ENCODE results near the gene PTPRK. TPM values are rescaled to one million over a fixed set of nuclear protein-coding genes. Genes with fewer than 3 reads are reported as not detected.

PTPRK gene
- total and polyA plus RNA-seq, 2 of the 8 experiments (the other 6 are each of a cell fraction or from before 2014, with no cell fraction given), result 11.4 to 47.3 TPM

DNA sequence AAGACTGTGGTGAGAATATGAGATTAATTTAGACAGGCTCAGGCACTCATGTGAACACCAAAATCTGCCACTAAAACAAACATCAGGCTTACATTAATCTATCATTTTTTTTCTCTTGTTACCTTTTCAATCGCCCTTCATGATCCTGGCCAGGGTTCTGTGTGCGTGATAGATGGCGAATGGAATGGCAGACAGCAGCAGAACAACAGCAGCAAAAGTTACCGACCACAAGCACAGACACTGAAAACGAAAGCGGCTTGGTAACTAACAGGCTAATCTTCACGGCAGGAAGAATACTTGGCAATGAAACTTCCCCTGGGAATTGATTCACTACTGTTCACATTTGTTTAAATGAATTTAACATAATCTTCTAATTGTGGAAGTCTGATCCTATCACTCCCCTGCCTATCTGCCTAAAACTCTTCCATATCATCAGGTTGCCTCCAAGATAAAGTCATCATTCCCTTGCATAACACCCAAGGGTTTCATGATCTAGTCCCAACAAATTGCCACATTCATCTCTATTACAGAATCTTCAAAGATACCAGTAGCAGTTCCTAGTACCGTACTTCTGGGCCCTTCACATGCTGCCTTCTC, 28.7 kb downstream of the PTPRK start:
- no peak overlapping the region; the same call in 1 of the 2 replicates for H2AK5ac ChIP-seq (ENCODE audit: low read depth, low read length)
- ChIA-PET POLR2A (ENCODE audit: partially characterized antibody) (interaction anchor here (2.1 kb wide), 1 partner anchor 28 kb away, joined by 4 read pairs; the partner anchor contains the start of gene PTPRK), CTCF (ENCODE audit: partially characterized antibody) (no interaction called here)
- no peak overlapping the region for H2BK15ac ChIP-seq (ENCODE audit: low read length)
- no peak overlapping the region for H3K4me3 ChIP-seq (ENCODE audit: extremely low read depth in 1 of 4, insufficient read depth in 2 of 4, low read depth in 3 of 4, low read length in 4 of 4)
- H3K9me3 ChIP-seq (ENCODE audit: insufficient read depth in 2 of 2, low read depth in 1 of 2, low read length in 1 of 2), result no peaks in the 10 kb centered on the region
- no peak overlapping the region for H3K27ac ChIP-seq (ENCODE audit: low read depth, low read length)
- no peak overlapping the region for H3K14ac ChIP-seq (ENCODE audit: insufficient read length)
- H3K36me3 ChIP-seq (ENCODE audit: control insufficient read depth in 2 of 4, insufficient read depth in 4 of 4, low read length in 3 of 4), result no peaks in the 10 kb centered on the region; a peak in 2 of 8 replicates
- FAIRE-seq (peak; percentile 69), DNase-seq (ENCODE audit: low read depth in 1 of 2, low spot score in 2 of 2) (no peak)
- H2BK5ac ChIP-seq (ENCODE audit: low read depth, low read length), result no peak overlapping the region
- peaks cover 16 to 17% of the 10 kb centered on the region in 2 experiments for H4K20me1 ChIP-seq (replicated peaks in 1 of 2; ENCODE audit: control insufficient read depth in 1 of 2, insufficient read depth in 2 of 2, low read length in 2 of 2)
- no peak overlapping the region for H3K56ac ChIP-seq (replicated peaks; ENCODE audit: insufficient read length, low read depth, low read length)
- no peak overlapping the region for H4K91ac ChIP-seq (replicated peaks; ENCODE audit: insufficient read length, low read length)
- H2BK20ac ChIP-seq (ENCODE audit: low read length), result no peak overlapping the region
- H3K4me2 ChIP-seq (ENCODE audit: insufficient read depth in 1 of 2, low read depth in 2 of 2, low read length in 2 of 2), result peak overlapping the region in 1 of 2 experiments; percentile 0; a peak in 1 of 4 replicates
- peak overlapping the region; percentile 68; the same call in 1 of the 2 replicates for H2BK12ac ChIP-seq (ENCODE audit: low read depth, low read length)
- H3K18ac ChIP-seq (ENCODE audit: extremely low read depth, low read length), result no peak overlapping the region
- H3K4me1 ChIP-seq (replicated peaks in 1 of 4; ENCODE audit: control insufficient read depth in 3 of 4, insufficient read depth in 4 of 4, low read length in 3 of 4), result peaks cover 0 to 16% (median 8%) of the 10 kb centered on the region in 4 experiments; a peak in 4 of 7 replicates
- no peak overlapping the region for H2BK120ac ChIP-seq (replicated peaks; ENCODE audit: low read depth, low read length)
- no peaks in the 10 kb centered on the region; a peak in 2 of 7 replicates for H3K27me3 ChIP-seq (replicated peaks in 1 of 4; ENCODE audit: control insufficient read depth in 3 of 4, extremely low read depth in 1 of 4, insufficient read depth in 3 of 4, low read length in 3 of 4)
- H2AFZ ChIP-seq (ENCODE audit: low read length), result no peak overlapping the region
- peaks cover 0 to 64% of the 10 kb centered on the region in 2 experiments; a peak in 2 of 4 replicates for H3K79me2 ChIP-seq (ENCODE audit: control insufficient read depth in 1 of 2, insufficient read depth in 2 of 2, low read length in 2 of 2)
- H3K79me1 ChIP-seq (ENCODE audit: low read depth, low read length), result peaks cover 2% of the 10 kb centered on the region; the same call in 1 of the 2 replicates
- no peaks in the 10 kb centered on the region for H3K23me2 ChIP-seq (ENCODE audit: low read depth, low read length)
- no peak overlapping the region for H4K5ac ChIP-seq (ENCODE audit: insufficient read length, low read depth, low read length)
- H3K23ac ChIP-seq (ENCODE audit: insufficient read length), result no peak overlapping the region
- no peak overlapping the region for H3K4ac ChIP-seq (replicated peaks; ENCODE audit: insufficient read length, low read depth, low read length)
- no peak overlapping the region for H3K9ac ChIP-seq (replicated peaks in 1 of 4; ENCODE audit: extremely low read depth in 1 of 4, low read depth in 3 of 4, low read length in 3 of 4)
- no peak overlapping the region; the same call in 1 of the 2 replicates for H4K8ac ChIP-seq (ENCODE audit: extremely low read depth, insufficient read depth, low read length)
- 78% methylated on average over 8 of the region's 8 CpGs; no CpG with 5 or more reads in 1 of the 2 experiments for WGBS, 2 experiments (ENCODE audit: extremely low coverage in 1 of 2, insufficient coverage in 1 of 2, insufficient read length in 1 of 2, insufficient replicate concordance in 2 of 2, low coverage in 1 of 2, low lambda C conversion rate in 2 of 2, missing lambda C conversion rate in 1 of 2)
- no peak for TF ChIP-seq CEBPB (IDR thresholded peaks at IDR 0.05; ENCODE audit: low read depth, low read length)
- TF ChIP-seq SUZ12 (IDR thresholded peaks at IDR 0.05; ENCODE audit: low read length), result no peak
- no peak for TF ChIP-seq RNF2 (IDR thresholded peaks at IDR 0.05; ENCODE audit: borderline replicate concordance, low read depth, low read length, missing control alignments, poor library complexity, severe bottlenecking)
- no peak for TF ChIP-seq SRF (IDR thresholded peaks at IDR 0.05; ENCODE audit: low read depth, low read length)
- no peak for TF ChIP-seq KDM1A (IDR thresholded peaks at IDR 0.05; ENCODE audit: borderline replicate concordance, low read length)
- TF ChIP-seq, protein P1, sequence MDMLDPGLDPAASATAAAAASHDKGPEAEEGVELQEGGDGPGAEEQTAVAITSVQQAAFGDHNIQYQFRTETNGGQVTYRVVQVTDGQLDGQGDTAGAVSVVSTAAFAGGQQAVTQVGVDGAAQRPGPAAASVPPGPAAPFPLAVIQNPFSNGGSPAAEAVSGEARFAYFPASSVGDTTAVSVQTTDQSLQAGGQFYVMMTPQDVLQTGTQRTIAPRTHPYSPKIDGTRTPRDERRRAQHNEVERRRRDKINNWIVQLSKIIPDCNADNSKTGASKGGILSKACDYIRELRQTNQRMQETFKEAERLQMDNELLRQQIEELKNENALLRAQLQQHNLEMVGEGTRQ (IDR thresholded peaks at IDR 0.05; ENCODE audit: low read length), result no peak
- TF ChIP-seq JUN (IDR thresholded peaks at IDR 0.05; ENCODE audit: low read depth, low read length), result no peak
- TF ChIP-seq JUND (IDR thresholded peaks at IDR 0.05; ENCODE audit: low read length), result no peak
- no peak for TF ChIP-seq SIN3A (conservative IDR thresholded peaks at IDR 0.05 in 1 of 2, IDR thresholded peaks at IDR 0.05 in 1 of 2; ENCODE audit: low read depth in 1 of 2, low read length in 2 of 2)
- TF ChIP-seq KDM5A (IDR thresholded peaks at IDR 0.05; ENCODE audit: low read length), result no peak
- TF ChIP-seq POU5F1 (IDR thresholded peaks at IDR 0.05; ENCODE audit: low read depth, low read length), result no peak
